Measurements from ENCODE around the gene NEK10.
A peak's percentile ranks its signal among the peaks of the same experiment; 100 is the strongest.

NEK10 gene

GRCh38 chr3:27317096-27317495, 52.1 kb downstream of the NEK10 start:
- Histone ChIP-seq H3K9me2 (replicated peaks; ENCODE audit: low read depth, low read length) (no peaks in the 10 kb centered on the region), H3K4me3 (ENCODE audit: low read length, poor library complexity, severe bottlenecking) (no peak overlapping the region), H3K4me1 (ENCODE audit: insufficient read depth, low read length, poor library complexity, severe bottlenecking) (no peaks in the 10 kb centered on the region), H3K79me2 (ENCODE audit: insufficient read depth, low read length) (no peaks in the 10 kb centered on the region), H3K27me3 (ENCODE audit: insufficient read depth, low read length, poor library complexity, severe bottlenecking) (no peaks in the 10 kb centered on the region), H3K9me3 (ENCODE audit: insufficient read depth, low read depth, low read length) (no peaks in the 10 kb centered on the region), H3K36me3 (ENCODE audit: insufficient read depth, low read length) (no peaks in the 10 kb centered on the region), H3F3A (ENCODE audit: low read depth) (no peaks in the 10 kb centered on the region), H3K9ac (ENCODE audit: low read depth, low read length, poor library complexity, severe bottlenecking) (no peak overlapping the region), H2AFZ (ENCODE audit: low read length) (no peak overlapping the region), H3K4me2 (ENCODE audit: low read depth, low read length, poor library complexity, severe bottlenecking) (no peak overlapping the region), H4K20me1 (ENCODE audit: insufficient read depth, low read length, poor library complexity, severe bottlenecking) (no peaks in the 10 kb centered on the region)
- TF ChIP-seq CTCF (conservative IDR thresholded peaks at IDR 0.05; ENCODE audit: low read length) = no peak

GRCh38 chr3:27315003-27315402, 54.2 kb downstream of the NEK10 start:
- Histone ChIP-seq H3K9me3 (ENCODE audit: insufficient read depth, low read depth, low read length) (no peaks in the 10 kb centered on the region), H4K20me1 (ENCODE audit: insufficient read depth, low read length, poor library complexity, severe bottlenecking) (no peaks in the 10 kb centered on the region), H3K36me3 (ENCODE audit: insufficient read depth, low read length) (no peaks in the 10 kb centered on the region), H2AFZ (ENCODE audit: low read length) (no peak overlapping the region), H3F3A (ENCODE audit: low read depth) (no peaks in the 10 kb centered on the region), H3K4me1 (ENCODE audit: insufficient read depth, low read length, poor library complexity, severe bottlenecking) (no peaks in the 10 kb centered on the region), H3K79me2 (ENCODE audit: insufficient read depth, low read length) (no peaks in the 10 kb centered on the region), H3K4me3 (ENCODE audit: low read length, poor library complexity, severe bottlenecking) (no peak overlapping the region), H3K9ac (ENCODE audit: low read depth, low read length, poor library complexity, severe bottlenecking) (no peak overlapping the region), H3K9me2 (replicated peaks; ENCODE audit: low read depth, low read length) (no peaks in the 10 kb centered on the region), H3K27me3 (ENCODE audit: insufficient read depth, low read length, poor library complexity, severe bottlenecking) (no peaks in the 10 kb centered on the region), H3K4me2 (ENCODE audit: low read depth, low read length, poor library complexity, severe bottlenecking) (no peak overlapping the region)
- TF ChIP-seq EZH2phosphoT487 (IDR thresholded peaks at IDR 0.05; ENCODE audit: borderline replicate concordance) = no peak
- no peak for TF ChIP-seq CTCF (conservative IDR thresholded peaks at IDR 0.05; ENCODE audit: low read length)

DNA sequence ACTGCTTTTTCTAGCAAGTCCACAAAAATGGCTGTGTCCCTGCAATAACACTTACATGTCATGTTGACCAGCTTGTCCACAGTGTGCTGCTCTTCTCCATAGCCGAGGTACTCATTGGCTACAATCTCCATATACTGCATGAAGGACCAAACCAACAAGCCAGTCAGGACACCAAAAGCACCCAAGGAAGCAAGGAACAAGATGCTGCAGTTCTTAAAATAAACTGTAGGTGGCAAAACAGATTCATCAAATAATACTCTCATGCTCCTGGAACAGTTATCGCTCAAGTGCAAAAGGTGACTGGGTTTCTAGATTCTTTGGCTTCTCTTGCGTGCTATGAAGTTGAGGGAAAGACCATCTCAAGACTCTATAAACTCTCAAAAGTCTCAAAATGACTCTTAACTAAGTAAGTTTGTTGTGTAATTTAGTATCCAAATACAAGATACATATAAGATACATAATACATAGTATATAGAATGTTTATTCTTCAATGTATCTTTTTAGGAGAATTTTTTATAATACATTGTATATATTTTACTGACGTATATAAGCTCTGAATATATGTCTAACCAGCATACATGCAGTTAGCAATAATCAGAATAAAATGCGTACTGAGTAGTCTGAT, 57.0 kb downstream of the NEK10 start:
- Histone ChIP-seq H3K4me3 (ENCODE audit: low read length, poor library complexity, severe bottlenecking) (no peak overlapping the region), H2AFZ (ENCODE audit: low read length) (no peak overlapping the region), H3K79me2 (ENCODE audit: insufficient read depth, low read length) (no peaks in the 10 kb centered on the region), H3K4me1 (ENCODE audit: insufficient read depth, low read length, poor library complexity, severe bottlenecking) (no peaks in the 10 kb centered on the region), H3K27me3 (ENCODE audit: insufficient read depth, low read length, poor library complexity, severe bottlenecking) (no peaks in the 10 kb centered on the region), H3K9ac (ENCODE audit: low read depth, low read length, poor library complexity, severe bottlenecking) (no peak overlapping the region), H4K20me1 (ENCODE audit: insufficient read depth, low read length, poor library complexity, severe bottlenecking) (no peaks in the 10 kb centered on the region), H3K4me2 (ENCODE audit: low read depth, low read length, poor library complexity, severe bottlenecking) (no peak overlapping the region), H3K9me3 (ENCODE audit: insufficient read depth, low read depth, low read length) (no peaks in the 10 kb centered on the region), H3K36me3 (ENCODE audit: insufficient read depth, low read length) (no peaks in the 10 kb centered on the region), H3F3A (ENCODE audit: low read depth) (no peaks in the 10 kb centered on the region), H3K9me2 (replicated peaks; ENCODE audit: low read depth, low read length) (no peaks in the 10 kb centered on the region)
- no peak for TF ChIP-seq EZH2phosphoT487 (IDR thresholded peaks at IDR 0.05; ENCODE audit: borderline replicate concordance)
- peak; percentile 82 for TF ChIP-seq CTCF (conservative IDR thresholded peaks at IDR 0.05; ENCODE audit: low read length)

Data from Loucy (cell line).